Neural progenitor cell (in vitro differentiated cells): ENCODE data around the gene DEGS2. TPM values are rescaled to one million over a fixed set of nuclear protein-coding genes. Genes with fewer than 3 reads are reported as not detected.
"Not testable (repeated sequence)": the region's sequence is repeated elsewhere in the genome, so short reads cannot be mapped to it uniquely, and the experiment has no call there.

ENCODE experiments used
- DNase-seq: peaks from one replicate; pipeline ENCODE4 v3.0.0-alpha.2; 2016; ENCODE audit warnings: low spot score
- H2AFZ ChIP-seq: fragments of 200-600 bp; sonication (generic); replicated peaks from 2 replicates; pipeline ENCODE4 v1.6.1; 2016; ENCODE audit warnings: antibody characterized with exemption
- H3F3A ChIP-seq: fragments of 200-600 bp; sonication (generic); 2 replicates; pipeline ENCODE4 v1.6.1; 2016; ENCODE audit warnings: antibody characterized with exemption, low read depth
- H3K27ac ChIP-seq: fragments of 200-600 bp; sonication (generic); 2 replicates; pipeline ENCODE4 v1.5.1; 2016; ENCODE audit warnings: mild to moderate bottlenecking
- H3K27me3 ChIP-seq: fragments of 200-600 bp; sonication (generic); 2 replicates; pipeline ENCODE4 v1.6.1; 2016; ENCODE audit warnings: mild to moderate bottlenecking, moderate library complexity
- H3K36me3 ChIP-seq: fragments of 200-600 bp; sonication (generic); 2 replicates; pipeline ENCODE4 v1.5.1; 2016
- H3K4me1 ChIP-seq: fragments of 200-600 bp; sonication (generic); 2 replicates; pipeline ENCODE4 v1.6.1; 2016; ENCODE audit warnings: mixed run types
- H3K4me2 ChIP-seq: fragments of 200-600 bp; sonication (generic); 2 replicates; pipeline ENCODE4 v1.6.1; 2016
- H3K4me3 ChIP-seq: fragments of 200-600 bp; sonication (generic); 2 replicates; pipeline ENCODE4 v1.5.1; 2016
- H3K79me2 ChIP-seq: fragments of 200-600 bp; sonication (generic); 2 replicates; pipeline ENCODE4 v1.6.1; 2016; ENCODE audit warnings: low read depth
- H3K9ac ChIP-seq: fragments of 200-600 bp; sonication (generic); 2 replicates; pipeline ENCODE4 v1.6.1; 2016
- H3K9me3 ChIP-seq: fragments of 200-600 bp; sonication (generic); 2 replicates; pipeline ENCODE4 v1.5.1; 2016; ENCODE audit warnings: low read depth
- H4K20me1 ChIP-seq: fragments of 200-600 bp; sonication (generic); 2 replicates; pipeline ENCODE4 v1.6.1; 2016; ENCODE audit warnings: low read depth
- H3K27ac Mint-ChIP-seq: 3 replicates; pipeline ENCODE4 v1.8.0; 2021; ENCODE audit warnings: mixed read lengths
- H3K27me3 Mint-ChIP-seq: 2 replicates; pipeline ENCODE4 v1.8.0; 2022; ENCODE audit warnings: low read depth, mild to moderate bottlenecking, inconsistent platforms, moderate library complexity, mixed read lengths; ENCODE audit not compliant: insufficient read depth
- H3K36me3 Mint-ChIP-seq: 3 replicates; pipeline ENCODE4 v1.8.0; 2021; ENCODE audit warnings: mixed read lengths
- H3K4me1 Mint-ChIP-seq: 3 replicates; pipeline ENCODE4 v1.8.0; 2021; ENCODE audit warnings: mixed read lengths
- H3K4me3 Mint-ChIP-seq: 3 replicates; pipeline ENCODE4 v1.8.0; 2021; ENCODE audit warnings: mild to moderate bottlenecking, moderate library complexity, mixed read lengths
- H3K9me3 Mint-ChIP-seq: 3 replicates; pipeline ENCODE4 v1.8.0; 2020; ENCODE audit warnings: mixed read lengths
- EZH2 ChIP-seq: fragments of 200-600 bp; sonication (generic); IDR thresholded peaks from 2 replicates; pipeline ENCODE4 v1.6.1; 2017; ENCODE audit warnings: antibody characterized with exemption, mild to moderate bottlenecking, moderate library complexity
- EZH2phosphoT487 ChIP-seq: fragments of 200-600 bp; sonication (generic); IDR thresholded peaks from 2 replicates; pipeline ENCODE4 v1.6.1; 2017; ENCODE audit warnings: antibody characterized with exemption
- total RNA-seq: library from RNA; depleted of rRNA; stranded (reverse); fragments of >200 nt; gene quantifications from 2 replicates; pipeline ENCODE4 v1.2.3, GENCODE V29; 2015; ENCODE audit warnings: low replicate concordance
- TF ChIP-seq, protein P1 (sequence below): fragments of 200-600 bp; sonication (generic); IDR thresholded peaks from 2 replicates; pipeline ENCODE4 v1.5.1; 2017; ENCODE audit warnings: antibody characterized with exemption, mild to moderate bottlenecking

Gene DEGS2
- total RNA-seq, 1 donor from 2014 or later: not detected

GRCh38 chr14:100187247-100187833 lies 27.9 kb upstream of the DEGS2 start:
- Mint-ChIP-seq H3K4me3 (no peak overlapping the region), H3K36me3 (no peaks in the 10 kb centered on the region), H3K27me3 (peaks cover 4% of the 10 kb centered on the region), H3K27ac (no peak overlapping the region), H3K9me3 (no peaks in the 10 kb centered on the region), H3K4me1 (peaks cover 4% of the 10 kb centered on the region)
- no peak overlapping the region for H3K9ac ChIP-seq
- TF ChIP-seq, protein P1, sequence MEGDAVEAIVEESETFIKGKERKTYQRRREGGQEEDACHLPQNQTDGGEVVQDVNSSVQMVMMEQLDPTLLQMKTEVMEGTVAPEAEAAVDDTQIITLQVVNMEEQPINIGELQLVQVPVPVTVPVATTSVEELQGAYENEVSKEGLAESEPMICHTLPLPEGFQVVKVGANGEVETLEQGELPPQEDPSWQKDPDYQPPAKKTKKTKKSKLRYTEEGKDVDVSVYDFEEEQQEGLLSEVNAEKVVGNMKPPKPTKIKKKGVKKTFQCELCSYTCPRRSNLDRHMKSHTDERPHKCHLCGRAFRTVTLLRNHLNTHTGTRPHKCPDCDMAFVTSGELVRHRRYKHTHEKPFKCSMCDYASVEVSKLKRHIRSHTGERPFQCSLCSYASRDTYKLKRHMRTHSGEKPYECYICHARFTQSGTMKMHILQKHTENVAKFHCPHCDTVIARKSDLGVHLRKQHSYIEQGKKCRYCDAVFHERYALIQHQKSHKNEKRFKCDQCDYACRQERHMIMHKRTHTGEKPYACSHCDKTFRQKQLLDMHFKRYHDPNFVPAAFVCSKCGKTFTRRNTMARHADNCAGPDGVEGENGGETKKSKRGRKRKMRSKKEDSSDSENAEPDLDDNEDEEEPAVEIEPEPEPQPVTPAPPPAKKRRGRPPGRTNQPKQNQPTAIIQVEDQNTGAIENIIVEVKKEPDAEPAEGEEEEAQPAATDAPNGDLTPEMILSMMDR: no peak
- TF ChIP-seq EZH2 (no peak), EZH2phosphoT487 (no peak)
- no peaks in the 10 kb centered on the region for H3K27me3 ChIP-seq
- H3K4me1 ChIP-seq: no peaks in the 10 kb centered on the region
- no peak overlapping the region for H3K27ac ChIP-seq
- no peak overlapping the region for H3K4me2 ChIP-seq
- H3K79me2 ChIP-seq: no peaks in the 10 kb centered on the region
- no peak for DNase-seq
- H3K4me3 ChIP-seq: no peak overlapping the region
- no peaks in the 10 kb centered on the region for H3F3A ChIP-seq
- no peaks in the 10 kb centered on the region for H3K9me3 ChIP-seq
- H2AFZ ChIP-seq: no peak overlapping the region
- no peaks in the 10 kb centered on the region for H4K20me1 ChIP-seq
- H3K36me3 ChIP-seq: no peaks in the 10 kb centered on the region

GRCh38 chr14:100181876-100182551 lies 22.6 kb upstream of the DEGS2 start:
- not testable (repeated sequence) for DNase-seq, H3K4me1 ChIP-seq, H3K9ac ChIP-seq, H2AFZ ChIP-seq, H3K27ac Mint-ChIP-seq, H3K27me3 ChIP-seq, H3K9me3 Mint-ChIP-seq, H3K4me3 ChIP-seq, H3K4me3 Mint-ChIP-seq, H3K36me3 ChIP-seq, H3K9me3 ChIP-seq, H3K36me3 Mint-ChIP-seq, H3K27ac ChIP-seq, H4K20me1 ChIP-seq, H3K4me2 ChIP-seq, H3K4me1 Mint-ChIP-seq, H3K79me2 ChIP-seq, H3F3A ChIP-seq
- H3K27me3 Mint-ChIP-seq: peaks cover 12% of the 10 kb centered on the region

DNA sequence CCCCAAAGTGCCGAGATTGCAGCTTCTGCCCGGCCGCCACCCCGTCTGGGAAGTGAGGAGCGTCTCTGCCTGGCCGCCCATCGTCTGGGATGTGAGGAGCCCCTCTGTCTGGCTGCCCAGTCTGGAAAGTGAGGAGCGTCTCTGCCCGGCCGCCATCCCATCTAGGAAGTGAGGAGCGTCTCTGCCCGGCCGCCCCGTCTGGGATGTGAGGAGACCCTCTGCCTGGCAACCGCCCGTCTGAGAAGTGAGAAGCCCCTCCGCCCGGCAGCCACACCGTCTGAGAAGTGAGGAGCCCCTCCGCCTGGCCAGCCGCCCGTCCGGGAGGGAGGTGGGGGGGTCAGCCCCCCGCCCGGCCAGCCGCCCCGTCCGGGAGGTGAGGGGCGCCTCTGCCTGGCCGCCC lies 21.2 kb upstream of the DEGS2 start:
- H3K4me3 ChIP-seq, H3K9ac ChIP-seq, H3K9me3 Mint-ChIP-seq, H3K36me3 ChIP-seq, H3F3A ChIP-seq, H3K4me2 ChIP-seq, H3K9me3 ChIP-seq, H3K27me3 ChIP-seq, H3K27ac ChIP-seq, DNase-seq, H3K27ac Mint-ChIP-seq, H4K20me1 ChIP-seq, H3K4me1 Mint-ChIP-seq, H3K79me2 ChIP-seq, H2AFZ ChIP-seq, H3K4me3 Mint-ChIP-seq, H3K4me1 ChIP-seq, H3K36me3 Mint-ChIP-seq: not testable (repeated sequence)
- H3K27me3 Mint-ChIP-seq: peaks cover 12% of the 10 kb centered on the region

- no peak overlapping the region for H3K27ac Mint-ChIP-seq
- H3K36me3 Mint-ChIP-seq: peaks cover 2% of the 10 kb centered on the region
- Histone ChIP-seq H2AFZ (no peak overlapping the region), H3K9ac (no peak overlapping the region), H3K79me2 (no peaks in the 10 kb centered on the region), H3F3A (no peaks in the 10 kb centered on the region), H3K27ac (no peak overlapping the region), H4K20me1 (no peaks in the 10 kb centered on the region), H3K4me2 (no peak overlapping the region), H3K9me3 (no peaks in the 10 kb centered on the region), H3K36me3 (no peaks in the 10 kb centered on the region), H3K27me3 (no peaks in the 10 kb centered on the region), H3K4me1 (no peaks in the 10 kb centered on the region), H3K4me3 (no peak overlapping the region)
- TF ChIP-seq, protein P1: no peak
- TF ChIP-seq EZH2phosphoT487 (no peak), EZH2 (no peak)
- H3K4me3 Mint-ChIP-seq: no peak overlapping the region
- peaks cover 18% of the 10 kb centered on the region for H3K27me3 Mint-ChIP-seq
- DNase-seq: no peak
- H3K9me3 Mint-ChIP-seq: peaks cover 4% of the 10 kb centered on the region
- no peaks in the 10 kb centered on the region for H3K4me1 Mint-ChIP-seq
These were observed 19.2 kb upstream of the DEGS2 start for GRCh38 chr14:100178691-100179090.
